PFSK-1 (cell line): ENCODE results near the gene TXNL1.

ENCODE experiments used
- POLR2AphosphoS5 ChIP-seq: IDR thresholded peaks from 2 replicates; pipeline ENCODE4 v1.6.1; 2012; ENCODE audit warnings: low read depth, mild to moderate bottlenecking, control low read depth, low read length, moderate library complexity
- SIN3A ChIP-seq: IDR thresholded peaks from 2 replicates; pipeline ENCODE4 v1.6.1; 2012; ENCODE audit warnings: mild to moderate bottlenecking, low read length, moderate library complexity, borderline replicate concordance; ENCODE audit not compliant: insufficient read depth

DNA sequence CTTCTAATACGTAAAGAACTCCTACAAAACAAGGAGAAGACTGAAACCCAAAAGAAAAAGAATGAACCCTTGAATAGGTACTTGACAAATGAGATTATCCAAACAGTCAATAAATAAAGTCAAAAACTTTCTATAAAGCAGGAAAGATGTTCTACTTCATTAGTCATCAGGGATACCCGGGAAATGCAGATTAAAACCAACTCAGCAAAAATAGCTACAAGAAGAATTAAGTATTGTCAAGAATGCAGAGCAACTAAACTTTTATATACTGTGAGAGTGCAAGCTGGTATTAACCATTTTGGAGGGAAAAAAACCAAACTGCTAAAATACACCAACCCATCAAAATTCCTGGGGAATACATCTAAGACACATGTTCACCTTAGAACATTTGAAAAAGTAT is 10.4 kb downstream of the TXNL1 start:
- TF ChIP-seq SIN3A: no peak
- no peak for TF ChIP-seq POLR2AphosphoS5
